ENCODE results near the gene RNF34.

GRCh38 chr12:121423253-121423652 is 23.3 kb downstream of the RNF34 start:
- TF ChIP-seq CTCF (conservative IDR thresholded peaks at IDR 0.05; ENCODE audit: low read length) = no peak
- TF ChIP-seq EZH2phosphoT487 (IDR thresholded peaks at IDR 0.05; ENCODE audit: borderline replicate concordance) = no peak
